CD14-positive monocyte (primary cell): Measurements from ENCODE around the gene SOX5. TPM values are rescaled to one million over a fixed set of nuclear protein-coding genes. Genes with fewer than 3 reads are reported as not detected.

Experiments used
- DNase-seq, 3 donors: peaks; one replicate each; pipeline ENCODE4 v3.0.0-alpha.2; 2011 to 2022
- H2AFZ ChIP-seq: 2 replicates; pipeline ENCODE4 v1.6.0; 2012; ENCODE audit warnings: mild to moderate bottlenecking, low read depth, low read length, inconsistent platforms; ENCODE audit not compliant: insufficient read depth, poor library complexity, severe bottlenecking
- H3K27ac ChIP-seq, 2 donors: 1 replicate in 1 of 2; 2 replicates in 1 of 2; pipeline ENCODE4 v1.5.1; 2012 to 2013; ENCODE audit warnings: low read length in 2 of 2, control low read depth in 1 of 2, inconsistent platforms in 1 of 2, low read depth in 1 of 2, mild to moderate bottlenecking in 1 of 2
- H3K27me3 ChIP-seq, 2 donors: one replicate each; pipeline versions ENCODE4 v1.6.0 to v1.6.1; 2011 to 2013; ENCODE audit warnings: low read length in 2 of 2; ENCODE audit not compliant: control insufficient read depth in 2 of 2, insufficient read depth in 2 of 2
- H3K36me3 ChIP-seq, 2 donors: replicated peaks in 1 of 2; 1 replicate in 1 of 2; 2 replicates in 1 of 2; pipeline versions ENCODE4 v1.5.1 to v1.6.1; 2012 to 2013; ENCODE audit warnings: low read length in 2 of 2, control low read depth in 1 of 2, inconsistent platforms in 1 of 2, mild to moderate bottlenecking in 1 of 2; ENCODE audit not compliant: insufficient read depth in 2 of 2, control insufficient read depth in 1 of 2
- H3K4me1 ChIP-seq, 2 donors: 1 replicate in 1 of 2; 2 replicates in 1 of 2; pipeline versions ENCODE4 v1.5.1 to v1.6.1; 2012 to 2013; ENCODE audit warnings: low read length in 2 of 2, control low read depth in 1 of 2, inconsistent platforms in 1 of 2, mild to moderate bottlenecking in 1 of 2, moderate library complexity in 1 of 2; ENCODE audit not compliant: insufficient read depth in 2 of 2, control insufficient read depth in 1 of 2
- H3K4me2 ChIP-seq: replicated peaks from 2 replicates; pipeline ENCODE3; 2012; ENCODE audit warnings: low read length, moderate library complexity, mild to moderate bottlenecking; ENCODE audit not compliant: poor library complexity, severe bottlenecking; ENCODE audit errors: extremely low read depth
- H3K4me3 ChIP-seq, 3 experiments: fragments of 200-600 bp in 1 of 3; sonication (generic) in 1 of 3; replicated peaks in 1 of 3; 1 replicate in 2 of 3; 2 replicates in 1 of 3; pipeline ENCODE4 v1.5.1; 2011 to 2013; ENCODE audit warnings: low read length in 3 of 3, mild to moderate bottlenecking in 3 of 3, control low read depth in 2 of 3, low read depth in 2 of 3, inconsistent platforms in 1 of 3, moderate library complexity in 1 of 3
- H3K79me2 ChIP-seq: 2 replicates; pipeline ENCODE4 v1.6.0; 2012; ENCODE audit warnings: mild to moderate bottlenecking, control low read depth, inconsistent platforms, low read length, moderate library complexity; ENCODE audit not compliant: insufficient read depth
- H3K9ac ChIP-seq: 2 replicates; pipeline ENCODE4 v1.6.0; 2017; ENCODE audit warnings: low read length, mild to moderate bottlenecking; ENCODE audit not compliant: insufficient read depth, poor library complexity, severe bottlenecking
- H3K9me3 ChIP-seq, 2 donors: replicated peaks in 1 of 2; 1 replicate in 1 of 2; 2 replicates in 1 of 2; pipeline versions ENCODE4 v1.5.1 to v1.6.1; 2012 to 2013; ENCODE audit warnings: low read length in 2 of 2, control low read depth in 1 of 2; ENCODE audit not compliant: control insufficient read depth in 1 of 2, insufficient read depth in 1 of 2
- H4K20me1 ChIP-seq: 2 replicates; pipeline ENCODE4 v1.6.0; 2012; ENCODE audit warnings: mild to moderate bottlenecking, low read length, control low read depth, moderate library complexity; ENCODE audit not compliant: insufficient read depth
- H3K27ac Mint-ChIP-seq, 7 donors: one replicate each; pipeline ENCODE4 v1.8.0; 2020; ENCODE audit warnings: mild to moderate bottlenecking in 7 of 7, mixed read lengths in 7 of 7, moderate library complexity in 6 of 7, inconsistent platforms in 2 of 7
- H3K27me3 Mint-ChIP-seq, 3 donors: one replicate each; pipeline ENCODE4 v1.8.0; 2021 to 2022; ENCODE audit warnings: low read depth in 3 of 3, mild to moderate bottlenecking in 3 of 3, mixed read lengths in 3 of 3, moderate library complexity in 3 of 3, inconsistent platforms in 1 of 3
- H3K36me3 Mint-ChIP-seq, 2 donors: one replicate each; pipeline ENCODE4 v1.8.0; 2020; ENCODE audit warnings: mixed read lengths in 2 of 2, inconsistent platforms in 1 of 2, mild to moderate bottlenecking in 1 of 2
- H3K4me1 Mint-ChIP-seq: one replicate; pipeline ENCODE4 v1.8.0; 2020; ENCODE audit warnings: mild to moderate bottlenecking, mixed read lengths
- H3K4me3 Mint-ChIP-seq, 2 donors: one replicate each; pipeline ENCODE4 v1.8.0; 2020; ENCODE audit warnings: mild to moderate bottlenecking in 2 of 2, mixed read lengths in 2 of 2, moderate library complexity in 1 of 2
- H3K9me3 Mint-ChIP-seq, 7 donors: one replicate each; pipeline ENCODE4 v1.8.0; 2020 to 2022; ENCODE audit warnings: mixed read lengths in 7 of 7, mild to moderate bottlenecking in 6 of 7, moderate library complexity in 6 of 7, inconsistent platforms in 2 of 7
- WGBS: methylation state at CpG from one replicate; pipeline ENCODE4 v1.1.5; 2013; ENCODE audit warnings: missing lambda C conversion rate; ENCODE audit not compliant: insufficient coverage; 5-methylcytosine and 5-hydroxymethylcytosine counted together
- intact Hi-C, 2 donors: fragments of 100-400 bp; cut with micrococcal nuclease; formaldehyde crosslinking; loops; one replicate each; pipeline versions ENCODE4 v1.15.0 to v1.15.1; 2023
- polyA plus RNA-seq, 3 donors: library from polyadenylated mRNA; depleted of rRNA in 1 of 3; unstranded in 2 of 3; stranded (reverse) in 1 of 3; fragments of 300-500 nt in 2 of 3; fragments of >200 nt in 1 of 3; fragmentation: Illumina TruSeq in 2 of 3; gene quantifications; 1 replicate in 2 of 3; 2 replicates in 1 of 3; pipeline ENCODE4 v1.2.3, GENCODE V29; 2012 to 2021
- TF ChIP-seq, protein P1 (sequence below): fragments of 200-600 bp; IDR thresholded peaks from one replicate; pipeline ENCODE4 v1.8.0; 2022; ENCODE audit warnings: antibody characterized with exemption, mild to moderate bottlenecking

Gene SOX5
- polyA plus RNA-seq, 3 donors: not detected

- WGBS: no CpG with 5 or more reads among the region's 3 CpGs
- no peaks in the 10 kb centered on the region for H3K36me3 Mint-ChIP-seq
Observed at GRCh38 chr12:23742574-23742973, 206.9 kb downstream of the SOX5 start.

GRCh38 chr12:23731493-23731892 is 218.0 kb downstream of the SOX5 start:
- H3K4me2 ChIP-seq: no peak overlapping the region
- H3K36me3 ChIP-seq: no peaks in the 10 kb centered on the region
- peaks cover 0 to 7% (median 2%) of the 10 kb centered on the region in 7 donors for H3K9me3 Mint-ChIP-seq
- no peaks in the 10 kb centered on the region for H3K79me2 ChIP-seq
- TF ChIP-seq, protein P1, sequence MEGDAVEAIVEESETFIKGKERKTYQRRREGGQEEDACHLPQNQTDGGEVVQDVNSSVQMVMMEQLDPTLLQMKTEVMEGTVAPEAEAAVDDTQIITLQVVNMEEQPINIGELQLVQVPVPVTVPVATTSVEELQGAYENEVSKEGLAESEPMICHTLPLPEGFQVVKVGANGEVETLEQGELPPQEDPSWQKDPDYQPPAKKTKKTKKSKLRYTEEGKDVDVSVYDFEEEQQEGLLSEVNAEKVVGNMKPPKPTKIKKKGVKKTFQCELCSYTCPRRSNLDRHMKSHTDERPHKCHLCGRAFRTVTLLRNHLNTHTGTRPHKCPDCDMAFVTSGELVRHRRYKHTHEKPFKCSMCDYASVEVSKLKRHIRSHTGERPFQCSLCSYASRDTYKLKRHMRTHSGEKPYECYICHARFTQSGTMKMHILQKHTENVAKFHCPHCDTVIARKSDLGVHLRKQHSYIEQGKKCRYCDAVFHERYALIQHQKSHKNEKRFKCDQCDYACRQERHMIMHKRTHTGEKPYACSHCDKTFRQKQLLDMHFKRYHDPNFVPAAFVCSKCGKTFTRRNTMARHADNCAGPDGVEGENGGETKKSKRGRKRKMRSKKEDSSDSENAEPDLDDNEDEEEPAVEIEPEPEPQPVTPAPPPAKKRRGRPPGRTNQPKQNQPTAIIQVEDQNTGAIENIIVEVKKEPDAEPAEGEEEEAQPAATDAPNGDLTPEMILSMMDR: no peak
- no peaks in the 10 kb centered on the region for H4K20me1 ChIP-seq
- H3K4me3 ChIP-seq: no peak overlapping the region
- H3K4me1 ChIP-seq: no peaks in the 10 kb centered on the region
- H3K4me3 Mint-ChIP-seq: no peak overlapping the region
- no peak overlapping the region for H3K9ac ChIP-seq
- no peak overlapping the region for H3K27ac ChIP-seq
- no peaks in the 10 kb centered on the region for H3K36me3 Mint-ChIP-seq
- DNase-seq: no peak
- H3K27me3 Mint-ChIP-seq: no peaks in the 10 kb centered on the region
- no peak overlapping the region for H3K27ac Mint-ChIP-seq
- peaks cover 0 to 4% of the 10 kb centered on the region in 2 donors for H3K9me3 ChIP-seq
- no peak overlapping the region for H2AFZ ChIP-seq
- H3K4me1 Mint-ChIP-seq: no peaks in the 10 kb centered on the region
- intact Hi-C loops: no loop called here
- no CpG with 5 or more reads among the region's 4 CpGs for WGBS
- no peaks in the 10 kb centered on the region for H3K27me3 ChIP-seq

More at GRCh38 chr12:23742574-23742973, 206.9 kb downstream of the SOX5 start:
- Mint-ChIP-seq H3K27me3 (no peaks in the 10 kb centered on the region), H3K4me3 (no peak overlapping the region), H3K4me1 (no peaks in the 10 kb centered on the region), H3K27ac (no peak overlapping the region), H3K9me3 (peaks cover 2 to 10% (median 7%) of the 10 kb centered on the region in 7 donors)
- Histone ChIP-seq H3K27ac (no peak overlapping the region), H3K4me3 (no peak overlapping the region), H3K27me3 (no peaks in the 10 kb centered on the region), H3K79me2 (no peaks in the 10 kb centered on the region), H3K9me3 (peaks cover 5 to 7% of the 10 kb centered on the region in 2 donors), H3K36me3 (no peaks in the 10 kb centered on the region), H4K20me1 (no peaks in the 10 kb centered on the region), H3K9ac (no peak overlapping the region), H3K4me2 (no peak overlapping the region), H2AFZ (no peak overlapping the region), H3K4me1 (no peaks in the 10 kb centered on the region)
- no peak for DNase-seq
- TF ChIP-seq, protein P1: no peak
- intact Hi-C loops: no loop called here
